NB4 (cell line): ENCODE measurements around the gene MAP3K13.

Experiments used
- POLR2A ChIP-seq: IDR thresholded peaks from 2 replicates; pipeline ENCODE4 v1.6.1; 2011; ENCODE audit warnings: mild to moderate bottlenecking; ENCODE audit not compliant: insufficient read length; ENCODE audit errors: extremely low read depth
- TF ChIP-seq, protein P1 (sequence below): IDR thresholded peaks from one replicate; pipeline ENCODE4 v1.5.1; 2012; ENCODE audit warnings: low read depth, low read length

- TF ChIP-seq, protein P1, sequence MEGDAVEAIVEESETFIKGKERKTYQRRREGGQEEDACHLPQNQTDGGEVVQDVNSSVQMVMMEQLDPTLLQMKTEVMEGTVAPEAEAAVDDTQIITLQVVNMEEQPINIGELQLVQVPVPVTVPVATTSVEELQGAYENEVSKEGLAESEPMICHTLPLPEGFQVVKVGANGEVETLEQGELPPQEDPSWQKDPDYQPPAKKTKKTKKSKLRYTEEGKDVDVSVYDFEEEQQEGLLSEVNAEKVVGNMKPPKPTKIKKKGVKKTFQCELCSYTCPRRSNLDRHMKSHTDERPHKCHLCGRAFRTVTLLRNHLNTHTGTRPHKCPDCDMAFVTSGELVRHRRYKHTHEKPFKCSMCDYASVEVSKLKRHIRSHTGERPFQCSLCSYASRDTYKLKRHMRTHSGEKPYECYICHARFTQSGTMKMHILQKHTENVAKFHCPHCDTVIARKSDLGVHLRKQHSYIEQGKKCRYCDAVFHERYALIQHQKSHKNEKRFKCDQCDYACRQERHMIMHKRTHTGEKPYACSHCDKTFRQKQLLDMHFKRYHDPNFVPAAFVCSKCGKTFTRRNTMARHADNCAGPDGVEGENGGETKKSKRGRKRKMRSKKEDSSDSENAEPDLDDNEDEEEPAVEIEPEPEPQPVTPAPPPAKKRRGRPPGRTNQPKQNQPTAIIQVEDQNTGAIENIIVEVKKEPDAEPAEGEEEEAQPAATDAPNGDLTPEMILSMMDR: no peak
- no peak for TF ChIP-seq POLR2A
These were observed 8.6 kb downstream of the MAP3K13 start for GRCh38 chr3:185371306-185372074.
